Right ventricle myocardium inferior (tissue), 1 donor: ENCODE data around the gene PER2. TPM values are rescaled to one million over a fixed set of nuclear protein-coding genes. Genes with fewer than 3 reads are reported as not detected.
A peak's percentile ranks its signal among the peaks of the same experiment; 100 is the strongest.

ENCODE experiments used
- ATAC-seq: fragments of 200-7000 bp; cut with Tn5 transposase; one replicate; pipeline ENCODE4 v1.9.1; 2020; ENCODE audit warnings: mild to moderate bottlenecking, moderate library complexity
- DNase-seq: peaks from one replicate; pipeline ENCODE4 v3.0.0; 2021; ENCODE audit errors: missing footprints
- intact Hi-C: fragments of 100-400 bp; cut with DNase I; formaldehyde crosslinking; loops from one replicate; pipeline ENCODE4 v1.11.0; 2022
- total RNA-seq: library from RNA; stranded (reverse); fragmentation: NEBNext Ultra II Directional; extraction: Animal tissue kit (Norgen Biotek cat#: 25700); gene quantifications from one replicate; pipeline ENCODE4 v1.2.1, GENCODE V29; 2021
- donor health status: DM: no; HTN: yes; CAD: no; lungs with severe emphysema.

Gene PER2
- total RNA-seq, 1 donor from 2014 or later, result 4.7 TPM

DNA sequence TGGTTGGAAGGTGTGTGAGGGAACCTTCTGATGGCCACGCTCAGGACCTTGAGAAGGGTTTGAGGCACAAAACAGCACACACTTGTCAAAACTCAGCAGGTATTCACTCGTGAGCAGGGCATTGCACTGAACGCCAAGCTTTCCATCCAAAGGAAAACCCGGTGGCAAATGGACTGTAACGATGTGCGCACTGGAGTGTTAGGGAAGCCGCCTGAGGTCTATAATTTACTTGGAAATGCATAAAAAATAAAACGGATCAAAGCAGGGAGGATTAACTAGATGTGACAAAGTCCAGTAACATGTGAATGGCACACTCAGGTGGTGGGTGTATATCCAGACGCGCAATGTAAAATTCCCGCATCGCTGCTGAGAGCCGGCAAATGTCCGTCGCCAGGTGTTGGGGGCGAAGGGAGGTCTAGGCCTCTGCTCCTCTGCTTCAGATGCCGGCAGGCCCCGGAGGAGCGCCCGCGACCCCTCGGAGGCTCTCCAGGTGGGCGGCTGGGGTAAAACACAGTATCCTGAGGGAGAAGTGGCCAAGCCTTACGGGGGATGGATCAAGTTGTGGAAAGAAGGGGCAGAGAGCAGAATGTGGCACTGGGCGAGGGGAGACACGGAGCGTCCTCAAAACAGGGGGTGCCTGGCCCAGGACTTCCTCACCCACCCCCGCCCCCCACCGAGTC is 63.9 kb downstream of the PER2 start:
- intact Hi-C loops, result no loop called here
- DNase-seq (no peak), ATAC-seq (no peak)

DNA sequence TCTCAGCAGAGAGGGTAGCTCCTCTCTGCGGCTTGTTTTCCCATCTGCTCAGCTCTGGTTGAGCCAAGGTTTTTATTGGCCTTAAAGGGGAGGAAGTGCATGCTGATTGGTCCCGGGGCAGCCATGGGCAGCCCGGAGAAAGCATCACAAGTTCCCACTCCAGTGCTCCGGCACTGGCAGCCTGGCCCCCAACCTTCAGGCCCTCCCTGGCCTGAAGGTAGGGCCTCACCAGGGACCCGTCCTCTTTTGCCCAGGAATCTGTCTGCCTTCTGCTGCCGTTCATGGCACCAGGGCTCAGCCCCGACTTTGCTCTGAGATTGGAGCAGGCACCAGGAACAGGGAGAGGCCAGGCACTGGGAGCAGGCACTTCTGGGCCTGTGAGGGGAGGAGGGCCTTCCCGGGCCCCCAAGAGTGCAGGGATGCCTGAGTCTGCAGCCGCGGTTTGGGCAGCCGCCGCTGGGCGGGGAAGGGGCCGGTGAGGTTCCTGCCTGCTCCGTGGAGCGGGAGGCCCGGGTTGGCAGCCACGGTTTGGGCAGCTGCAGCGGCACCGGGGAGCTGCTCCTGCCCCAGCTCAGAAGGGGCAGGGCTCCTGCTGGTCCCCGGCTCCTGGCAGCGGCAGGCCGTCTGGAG is 67.4 kb downstream of the PER2 start:
- DNase-seq (no peak), ATAC-seq (peak; percentile 63)
- intact Hi-C loops, result no loop called here

DNA sequence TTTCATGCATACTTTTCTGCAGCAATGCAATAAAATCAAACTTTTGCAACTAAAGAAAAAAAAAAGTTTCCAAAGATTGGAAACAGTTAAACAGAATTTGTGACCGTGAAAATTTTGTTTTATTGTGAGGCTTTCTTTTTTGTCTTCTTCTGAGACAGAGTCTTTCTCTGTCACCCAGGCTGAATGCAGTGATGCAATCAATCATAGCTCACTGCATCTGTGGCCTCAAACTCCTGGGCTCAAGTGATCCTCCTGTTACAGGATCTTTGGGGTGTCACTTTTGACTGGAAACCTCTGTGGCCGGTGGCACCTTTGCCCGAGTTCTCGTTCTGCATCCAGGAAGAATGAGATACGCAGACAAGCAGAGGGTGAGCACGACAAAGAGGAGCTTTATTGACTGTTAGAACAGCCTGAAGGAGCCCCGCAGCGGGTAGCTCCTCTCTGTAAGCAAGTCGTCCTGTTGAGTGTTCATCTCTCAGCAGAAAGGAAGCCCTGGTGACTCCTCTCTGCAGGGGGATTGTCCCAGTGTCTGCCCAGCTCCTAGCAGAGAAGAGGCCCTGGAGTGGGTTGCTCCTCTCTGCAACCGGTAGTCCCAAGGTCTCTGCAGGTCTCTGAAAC is 68.0 kb downstream of the PER2 start:
- ATAC-seq (no peak), DNase-seq (no peak)
- intact Hi-C loops, result no loop called here

DNA sequence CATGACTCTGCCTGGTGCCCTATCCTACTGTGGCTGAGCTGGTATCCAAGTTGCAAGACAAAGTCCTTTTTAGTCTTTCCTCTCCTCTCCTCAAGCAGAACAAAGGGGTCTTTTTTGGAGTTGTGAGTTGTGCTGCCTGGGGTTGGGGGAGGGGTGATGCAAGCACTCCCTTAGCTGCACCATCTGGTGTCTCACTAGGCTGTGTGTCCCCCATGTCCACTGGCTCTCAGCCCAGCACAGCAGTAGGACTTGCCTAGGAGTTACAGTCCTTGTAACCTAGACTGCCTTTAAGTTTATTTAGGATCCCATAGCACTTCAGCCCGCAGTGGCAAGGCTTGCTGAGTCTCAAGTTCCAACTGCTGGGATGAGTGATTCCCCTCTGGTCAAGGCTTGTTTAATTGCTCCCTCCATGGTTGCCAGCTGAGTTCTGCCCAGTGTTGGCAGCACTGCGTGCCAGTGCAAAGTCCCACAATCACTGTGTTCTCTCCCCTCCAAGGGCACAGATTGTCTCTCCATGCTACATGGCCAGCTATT is 71.7 kb downstream of the PER2 start:
- DNase-seq (no peak), ATAC-seq (peak; percentile 76)
- intact Hi-C loops, result no loop called here

DNA sequence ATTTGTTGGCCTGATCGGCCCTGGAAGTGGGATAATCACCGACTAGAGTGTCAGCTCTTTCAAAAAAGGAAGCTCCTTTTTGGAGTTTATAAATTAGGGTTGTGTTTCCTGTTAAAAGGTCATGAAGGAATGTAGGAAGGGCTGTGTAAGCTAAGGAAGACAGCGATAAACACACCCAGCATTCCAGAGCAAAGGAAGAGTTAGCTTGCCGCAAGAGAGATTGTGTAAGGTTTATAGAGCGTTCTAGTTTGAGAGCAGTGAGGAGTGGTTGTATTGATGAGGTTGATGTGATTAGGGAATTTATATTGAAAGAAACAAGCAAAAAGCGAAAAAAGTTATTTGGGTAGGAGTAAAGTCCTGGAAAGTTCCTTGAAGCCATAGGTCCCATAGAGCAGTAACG is 81.4 kb downstream of the PER2 start:
- intact Hi-C loops, result no loop called here
- ATAC-seq (no peak), DNase-seq (no peak)

DNA sequence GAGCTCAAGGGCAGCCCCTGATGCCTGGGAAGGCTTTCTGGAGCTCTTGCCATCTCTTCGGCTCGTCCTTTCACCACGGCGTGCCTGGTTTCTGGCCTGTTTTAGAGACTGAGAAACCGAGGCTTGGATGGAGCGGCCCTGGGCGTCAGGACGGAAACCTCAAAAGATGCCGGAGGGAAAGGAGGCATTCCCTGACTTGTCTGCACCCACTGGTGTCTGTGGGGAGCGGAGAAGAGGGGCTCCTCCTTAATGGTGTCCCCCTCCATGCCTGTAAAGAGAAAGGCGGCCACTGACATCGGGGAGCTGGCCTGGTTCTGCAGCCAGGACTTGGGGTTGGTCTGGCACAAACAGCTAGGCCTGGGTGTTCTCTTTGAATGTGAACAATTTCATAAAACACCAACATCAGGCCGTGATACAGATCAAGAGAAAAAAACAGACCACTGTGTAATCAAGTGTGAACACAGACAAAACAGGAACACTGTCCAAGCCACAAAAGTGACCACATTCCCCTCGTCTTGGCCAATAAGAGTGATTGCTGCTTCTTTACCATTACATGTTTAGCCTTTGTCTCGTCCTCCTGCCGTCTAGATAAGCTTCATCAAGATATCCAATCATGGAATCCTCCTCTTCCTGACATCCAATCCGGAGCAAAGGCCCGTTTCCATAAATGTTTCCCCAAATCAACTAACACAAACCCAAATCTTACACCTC is 84.3 kb downstream of the PER2 start:
- ATAC-seq, result no peak
- intact Hi-C loops, result loop anchor here (2.0 kb wide), 2 partner anchors 39 to 143 kb away; partner anchors contain the start of gene SCLY
- DNase-seq, result no peak

DNA sequence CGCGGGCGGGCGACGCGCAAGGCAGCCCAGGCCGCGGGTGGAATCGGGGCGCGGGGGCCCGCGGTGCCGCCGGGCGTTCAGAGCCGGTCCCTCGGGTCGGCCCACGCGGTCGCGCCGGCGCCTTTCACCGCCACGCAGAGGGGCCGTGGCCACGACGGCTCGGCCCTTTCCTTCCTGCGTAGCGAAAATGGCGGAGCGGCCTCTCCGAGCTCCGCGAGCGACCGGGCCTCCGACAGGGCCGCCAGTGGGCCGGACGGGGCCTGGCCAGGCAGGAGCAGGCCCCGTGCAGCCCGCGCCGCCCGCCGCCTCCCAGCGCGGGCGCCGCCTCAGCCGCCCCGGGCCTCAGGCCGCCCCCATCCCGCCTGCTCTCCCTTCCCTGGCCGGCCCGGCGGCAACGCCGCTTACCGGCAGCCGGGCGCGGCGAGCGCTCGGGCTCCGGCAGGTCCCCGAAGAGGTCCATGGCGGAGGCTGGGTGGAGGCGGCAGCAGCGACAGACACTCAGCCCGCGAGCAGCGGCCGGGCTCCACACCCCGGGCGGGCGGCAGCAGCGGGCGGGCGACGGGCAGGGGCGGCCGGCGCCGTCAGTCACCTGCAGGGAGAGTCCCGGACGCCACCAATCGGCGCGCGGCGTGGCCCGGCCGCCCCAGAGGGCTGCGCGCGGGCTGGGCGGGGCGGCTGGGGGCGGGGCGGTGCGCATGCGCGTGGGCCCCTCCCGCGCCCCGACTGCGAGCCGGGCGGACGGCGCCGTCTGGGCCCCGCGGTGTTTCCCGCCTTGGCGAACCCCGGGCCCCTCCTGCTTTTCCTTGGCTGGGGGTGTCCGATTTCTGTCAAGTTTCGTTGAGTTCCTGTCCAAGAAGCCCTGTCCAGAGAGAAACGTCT is 85.1 kb downstream of the PER2 start, which contains the start of gene ILKAP:
Gene ILKAP, minus strand, starts transcription at position 602 of the 879 bp plus-strand sequence. Its CDS starts 142 bp downstream, at position 460.
- peak; percentile 96 for DNase-seq
- peak; percentile 100 for ATAC-seq
- intact Hi-C loops, result loop anchor here (2.0 kb wide), 2 partner anchors 39 to 143 kb away; partner anchors contain the start of gene SCLY

DNA sequence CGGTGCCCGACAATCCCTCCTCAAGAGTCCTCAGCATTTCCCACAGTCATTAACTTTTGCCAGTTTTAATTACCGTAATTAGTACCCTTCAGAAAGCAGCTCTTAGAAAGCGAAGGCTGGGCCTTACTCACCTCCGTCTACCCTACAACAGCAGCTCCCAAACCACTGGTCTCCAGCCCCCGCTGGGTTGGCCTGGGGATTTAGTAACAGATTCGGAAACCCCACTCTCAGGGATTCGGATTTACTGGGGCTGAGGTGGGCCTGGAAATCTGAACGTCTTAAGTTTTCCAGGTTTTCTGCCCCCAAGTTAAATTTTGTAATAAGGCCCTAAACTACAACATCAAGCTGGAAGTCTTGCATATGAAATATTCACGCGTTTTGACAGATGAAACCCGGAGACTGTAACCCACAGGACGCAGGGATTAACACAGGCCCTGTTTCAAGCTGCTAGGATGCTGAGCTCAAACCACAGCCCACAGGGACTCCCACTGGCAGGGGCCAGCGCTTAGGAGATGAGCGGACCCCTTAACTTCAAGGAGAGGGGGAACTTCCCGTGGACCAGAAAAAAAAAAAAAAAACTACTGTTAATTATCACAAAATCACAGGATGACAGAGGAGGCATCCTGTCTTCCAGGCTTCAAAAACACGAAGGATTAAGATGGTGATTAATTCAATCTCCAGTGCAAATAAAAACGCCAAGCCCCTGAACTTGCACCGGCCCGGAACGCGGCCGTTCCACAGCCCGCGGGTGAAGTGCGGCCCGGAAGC is 85.9 kb downstream of the PER2 start:
- ATAC-seq, result no peak
- DNase-seq, result no peak
- intact Hi-C loops, result loop anchor here (2.0 kb wide), 2 partner anchors 40 to 142 kb away; partner anchors contain the start of gene SCLY

Other genes with a start within 250 kb of the PER2 start
- 10.8 TPM for gene SCLY, start 227.6 kb downstream of the PER2 start, total RNA-seq
- gene ESPNL, start 188.3 kb downstream of the PER2 start, total RNA-seq, result not detected
- gene KLHL30, start 149.9 kb downstream of the PER2 start, total RNA-seq, result 20.6 TPM
- gene ERFE, start 129.6 kb downstream of the PER2 start, total RNA-seq, result 0.51 TPM
- 26.2 TPM for gene ILKAP, start 84.9 kb downstream of the PER2 start, total RNA-seq
- 4.3 TPM for gene HES6, start 48.6 kb downstream of the PER2 start, total RNA-seq
- gene TRAF3IP1, start 31.9 kb upstream of the PER2 start, total RNA-seq, result 11.2 TPM
- 57.5 TPM for gene ASB1, start 138.3 kb upstream of the PER2 start, total RNA-seq